DMS114 treated with DMSO at 0.1 percent for 48 hours (cell line): ENCODE data around the gene HAUS1.
A peak's percentile ranks its signal among the peaks of the same experiment; 100 is the strongest.

Experiments used
- DNase-seq: peaks from one replicate; lab custom pipeline; 2025; ENCODE audit not compliant: unreplicated experiment; lab: John Stamatoyannopoulos, UW

The HAUS1 gene

GRCh38 chr18:46104128-46104911, at the start of gene HAUS1:
HAUS1 (plus strand) TSS chr18:46104385; CDS start chr18:46104412, 27 bp downstream.
- peak; percentile 82 for DNase-seq

GRCh38 chr18:46054956-46055837, 49.0 kb upstream of the HAUS1 start:
- no peak for DNase-seq

- no peak for DNase-seq
Observed at GRCh38 chr18:46055838-46056230, 48.4 kb upstream of the HAUS1 start.

- DNase-seq: no peak
Observed at GRCh38 chr18:46060359-46060841, 43.8 kb upstream of the HAUS1 start.

- DNase-seq: no peak
Observed at GRCh38 chr18:46061387-46061786, 42.8 kb upstream of the HAUS1 start.

GRCh38 chr18:46061796-46062195, 42.4 kb upstream of the HAUS1 start:
- DNase-seq: no peak

GRCh38 chr18:46062781-46063180, 41.4 kb upstream of the HAUS1 start:
- no peak for DNase-seq

- no peak for DNase-seq
Observed at GRCh38 chr18:46067438-46068007, 36.7 kb upstream of the HAUS1 start.

GRCh38 chr18:46068763-46069162, 35.4 kb upstream of the HAUS1 start:
- DNase-seq: no peak

GRCh38 chr18:46069524-46069923, 34.7 kb upstream of the HAUS1 start:
- DNase-seq: no peak

GRCh38 chr18:46070232-46070631, 34.0 kb upstream of the HAUS1 start:
- DNase-seq: no peak

- DNase-seq: no peak
Observed at GRCh38 chr18:46070815-46071652, 33.2 kb upstream of the HAUS1 start.

- DNase-seq: no peak
Observed at GRCh38 chr18:46071653-46072375, 32.4 kb upstream of the HAUS1 start, which contains the start of gene PSTPIP2. PSTPIP2 (minus strand) TSS chr18:46072260; CDS start chr18:46072188, 72 bp downstream.

- no peak for DNase-seq
Observed at GRCh38 chr18:46072376-46072867, 31.8 kb upstream of the HAUS1 start.

- no peak for DNase-seq
Observed at GRCh38 chr18:46072959-46073358, 31.2 kb upstream of the HAUS1 start.

GRCh38 chr18:46073474-46074331, 30.5 kb upstream of the HAUS1 start:
- peak; percentile 61 for DNase-seq

GRCh38 chr18:46079336-46079735, 24.8 kb upstream of the HAUS1 start:
- no peak for DNase-seq

- no peak for DNase-seq
Observed at GRCh38 chr18:46080156-46080555, 24.0 kb upstream of the HAUS1 start.

GRCh38 chr18:46084431-46084830, 19.8 kb upstream of the HAUS1 start:
- DNase-seq: no peak
